ENCODE measurements around the gene BDP1. TPM values are rescaled to one million over a fixed set of nuclear protein-coding genes. Genes with fewer than 3 reads are reported as not detected.
"Not testable (repeated sequence)": the region's sequence is repeated elsewhere in the genome, so short reads cannot be mapped to it uniquely, and the experiment has no call there.

Gene BDP1
- total RNA-seq (ENCODE audit: unreplicated experiment): 20.9 TPM
- long read RNA-seq, partial matches to known transcripts: 5 of 5 reads
- long read RNA-seq, other reads (novel, unspliced or antisense): 0 of 5 reads

GRCh38 chr5:71455427-71456361, at the start of gene BDP1:
Gene BDP1 (plus strand): TSS chr5:71455651. CDS start chr5:71455878, 227 bp downstream.
- H3K27me3 Mint-ChIP-seq (ENCODE audit: unreplicated experiment): peaks cover 9% of the 10 kb centered on the region
- no peaks in the 10 kb centered on the region for H3K9me3 Mint-ChIP-seq (ENCODE audit: unreplicated experiment)
- H3K27ac Mint-ChIP-seq (ENCODE audit: unreplicated experiment): peak within 1 kb of the TSS; percentile 100
- H3K36me3 Mint-ChIP-seq (ENCODE audit: low read depth, unreplicated experiment): peaks cover 4% of the 10 kb centered on the region
- peak; percentile 96 for DNase-seq (ENCODE audit: low spot score)
- TF ChIP-seq, protein P1, sequence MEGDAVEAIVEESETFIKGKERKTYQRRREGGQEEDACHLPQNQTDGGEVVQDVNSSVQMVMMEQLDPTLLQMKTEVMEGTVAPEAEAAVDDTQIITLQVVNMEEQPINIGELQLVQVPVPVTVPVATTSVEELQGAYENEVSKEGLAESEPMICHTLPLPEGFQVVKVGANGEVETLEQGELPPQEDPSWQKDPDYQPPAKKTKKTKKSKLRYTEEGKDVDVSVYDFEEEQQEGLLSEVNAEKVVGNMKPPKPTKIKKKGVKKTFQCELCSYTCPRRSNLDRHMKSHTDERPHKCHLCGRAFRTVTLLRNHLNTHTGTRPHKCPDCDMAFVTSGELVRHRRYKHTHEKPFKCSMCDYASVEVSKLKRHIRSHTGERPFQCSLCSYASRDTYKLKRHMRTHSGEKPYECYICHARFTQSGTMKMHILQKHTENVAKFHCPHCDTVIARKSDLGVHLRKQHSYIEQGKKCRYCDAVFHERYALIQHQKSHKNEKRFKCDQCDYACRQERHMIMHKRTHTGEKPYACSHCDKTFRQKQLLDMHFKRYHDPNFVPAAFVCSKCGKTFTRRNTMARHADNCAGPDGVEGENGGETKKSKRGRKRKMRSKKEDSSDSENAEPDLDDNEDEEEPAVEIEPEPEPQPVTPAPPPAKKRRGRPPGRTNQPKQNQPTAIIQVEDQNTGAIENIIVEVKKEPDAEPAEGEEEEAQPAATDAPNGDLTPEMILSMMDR (IDR thresholded peaks at IDR 0.05; ENCODE audit: unreplicated experiment): peak; percentile 41
- H3K4me1 Mint-ChIP-seq (ENCODE audit: unreplicated experiment): peaks cover 17% of the 10 kb centered on the region
- H3K4me3 Mint-ChIP-seq (ENCODE audit: unreplicated experiment): peak within 1 kb of the TSS; percentile 98

DNA sequence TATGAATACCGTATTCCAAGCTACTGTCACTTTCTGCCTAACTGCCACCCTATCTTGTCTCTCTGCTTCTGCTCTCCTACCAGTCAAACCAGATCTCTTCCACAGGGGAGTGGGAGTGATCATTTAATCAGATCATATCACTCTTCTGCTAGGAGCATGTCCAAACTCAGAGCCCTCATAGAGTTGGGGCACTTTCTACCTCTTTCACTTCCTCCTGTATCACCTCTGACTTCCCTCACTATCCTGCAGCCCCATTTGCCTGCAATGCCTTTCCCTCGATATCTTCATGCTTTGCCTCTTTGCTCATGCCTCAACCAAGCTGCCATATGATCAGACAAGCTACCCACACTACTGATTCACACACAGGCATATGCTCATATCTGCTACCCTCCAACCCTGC, 45.4 kb upstream of the BDP1 start:
- not testable (repeated sequence) for H3K4me3 Mint-ChIP-seq (ENCODE audit: unreplicated experiment); H3K27ac Mint-ChIP-seq (ENCODE audit: unreplicated experiment); DNase-seq (ENCODE audit: low spot score); H3K36me3 Mint-ChIP-seq (ENCODE audit: low read depth, unreplicated experiment); H3K9me3 Mint-ChIP-seq (ENCODE audit: unreplicated experiment); H3K4me1 Mint-ChIP-seq (ENCODE audit: unreplicated experiment); H3K27me3 Mint-ChIP-seq (ENCODE audit: unreplicated experiment)

GRCh38 chr5:71415626-71416025, 39.8 kb upstream of the BDP1 start:
- H3K27me3 Mint-ChIP-seq (ENCODE audit: unreplicated experiment); H3K4me1 Mint-ChIP-seq (ENCODE audit: unreplicated experiment); H3K27ac Mint-ChIP-seq (ENCODE audit: unreplicated experiment); DNase-seq (ENCODE audit: low spot score); H3K36me3 Mint-ChIP-seq (ENCODE audit: low read depth, unreplicated experiment); H3K9me3 Mint-ChIP-seq (ENCODE audit: unreplicated experiment); H3K4me3 Mint-ChIP-seq (ENCODE audit: unreplicated experiment): not testable (repeated sequence)

GRCh38 chr5:71418026-71418425, 37.4 kb upstream of the BDP1 start:
- H3K36me3 Mint-ChIP-seq (ENCODE audit: low read depth, unreplicated experiment); H3K9me3 Mint-ChIP-seq (ENCODE audit: unreplicated experiment); H3K4me1 Mint-ChIP-seq (ENCODE audit: unreplicated experiment); H3K27me3 Mint-ChIP-seq (ENCODE audit: unreplicated experiment); DNase-seq (ENCODE audit: low spot score); H3K27ac Mint-ChIP-seq (ENCODE audit: unreplicated experiment); H3K4me3 Mint-ChIP-seq (ENCODE audit: unreplicated experiment): not testable (repeated sequence)

DNA sequence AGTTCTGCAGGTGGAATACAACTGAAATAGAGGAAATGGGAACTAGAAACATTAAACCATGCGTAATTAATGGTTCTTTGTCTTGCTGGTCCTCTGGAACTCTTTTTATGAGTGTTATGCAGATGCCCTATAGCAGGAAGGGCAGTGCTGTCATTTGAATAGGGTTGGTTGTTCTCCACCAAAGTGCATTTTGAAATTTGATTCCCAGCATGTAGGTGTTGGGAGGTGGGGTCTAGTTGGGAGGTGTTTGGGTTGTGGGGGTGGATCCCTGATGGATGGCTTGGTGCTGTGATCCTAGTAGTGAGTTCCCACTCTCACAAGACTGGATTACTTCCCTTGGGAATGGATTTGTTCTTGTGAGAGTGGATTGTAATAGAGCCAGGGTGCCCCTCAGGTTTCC, 34.2 kb upstream of the BDP1 start:
- DNase-seq (ENCODE audit: low spot score); H3K4me3 Mint-ChIP-seq (ENCODE audit: unreplicated experiment); H3K27ac Mint-ChIP-seq (ENCODE audit: unreplicated experiment); H3K4me1 Mint-ChIP-seq (ENCODE audit: unreplicated experiment); H3K36me3 Mint-ChIP-seq (ENCODE audit: low read depth, unreplicated experiment); H3K27me3 Mint-ChIP-seq (ENCODE audit: unreplicated experiment); H3K9me3 Mint-ChIP-seq (ENCODE audit: unreplicated experiment): not testable (repeated sequence)

DNA sequence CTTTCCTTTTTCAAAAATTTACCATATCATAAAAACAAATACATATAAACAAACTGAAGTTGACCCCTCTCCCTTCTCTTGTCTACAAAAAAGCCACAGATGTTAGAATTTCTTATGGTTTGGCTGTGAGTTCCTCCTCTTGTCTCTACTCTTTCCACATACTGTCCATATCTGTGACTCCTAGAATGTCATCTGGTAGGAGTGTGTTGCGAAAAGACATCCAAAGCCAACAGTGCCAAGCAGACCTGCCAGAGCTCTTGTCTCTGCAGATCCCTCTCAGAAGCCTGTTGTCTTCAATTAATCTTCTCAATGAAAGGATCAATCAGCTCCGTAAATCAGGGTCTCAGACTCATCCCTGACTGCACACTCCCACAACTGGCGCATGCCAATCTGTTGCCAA, 31.6 kb upstream of the BDP1 start:
- not testable (repeated sequence) for H3K4me3 Mint-ChIP-seq (ENCODE audit: unreplicated experiment); H3K9me3 Mint-ChIP-seq (ENCODE audit: unreplicated experiment); H3K27ac Mint-ChIP-seq (ENCODE audit: unreplicated experiment); DNase-seq (ENCODE audit: low spot score); H3K27me3 Mint-ChIP-seq (ENCODE audit: unreplicated experiment); H3K4me1 Mint-ChIP-seq (ENCODE audit: unreplicated experiment); H3K36me3 Mint-ChIP-seq (ENCODE audit: low read depth, unreplicated experiment)

DNA sequence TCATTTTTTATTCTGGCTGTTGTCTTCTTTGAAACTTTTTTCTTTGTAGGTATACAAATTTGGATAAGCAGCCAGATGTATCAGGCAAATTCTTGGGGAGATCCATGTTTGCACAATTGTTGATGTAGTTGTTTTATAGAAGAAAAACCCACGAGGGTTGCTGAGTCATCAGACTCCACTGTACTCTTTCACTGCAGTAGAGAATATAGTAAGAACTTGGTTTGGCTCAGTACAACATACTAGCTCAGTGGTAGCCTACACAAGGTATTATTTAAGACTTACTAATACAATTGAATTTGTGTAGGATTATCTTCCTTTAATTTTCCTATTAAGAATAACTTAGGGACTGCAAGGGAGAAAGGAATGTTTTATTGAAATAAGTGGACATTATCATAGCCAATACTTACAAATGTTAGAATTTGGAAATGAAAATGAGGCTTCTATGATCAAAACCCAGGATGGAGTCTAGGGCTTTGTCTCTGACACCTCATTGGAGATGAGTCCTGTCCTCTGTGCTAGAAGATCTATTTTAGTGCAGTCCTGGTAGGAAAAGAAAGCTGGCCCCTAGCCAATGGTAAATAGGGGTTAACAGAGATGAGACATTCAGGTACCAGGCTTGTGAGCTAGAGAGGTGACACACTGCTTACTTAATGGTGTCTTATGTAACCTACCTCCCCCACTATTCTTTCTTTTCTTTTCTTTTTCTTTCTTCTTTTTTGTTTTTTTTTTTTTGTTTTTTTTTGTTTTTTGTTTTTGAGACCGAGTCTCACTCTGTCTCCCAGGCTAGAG, 28.6 kb upstream of the BDP1 start:
- H3K9me3 Mint-ChIP-seq (ENCODE audit: unreplicated experiment); H3K27ac Mint-ChIP-seq (ENCODE audit: unreplicated experiment); H3K27me3 Mint-ChIP-seq (ENCODE audit: unreplicated experiment); DNase-seq (ENCODE audit: low spot score); H3K36me3 Mint-ChIP-seq (ENCODE audit: low read depth, unreplicated experiment); H3K4me1 Mint-ChIP-seq (ENCODE audit: unreplicated experiment); H3K4me3 Mint-ChIP-seq (ENCODE audit: unreplicated experiment): not testable (repeated sequence)

DNA sequence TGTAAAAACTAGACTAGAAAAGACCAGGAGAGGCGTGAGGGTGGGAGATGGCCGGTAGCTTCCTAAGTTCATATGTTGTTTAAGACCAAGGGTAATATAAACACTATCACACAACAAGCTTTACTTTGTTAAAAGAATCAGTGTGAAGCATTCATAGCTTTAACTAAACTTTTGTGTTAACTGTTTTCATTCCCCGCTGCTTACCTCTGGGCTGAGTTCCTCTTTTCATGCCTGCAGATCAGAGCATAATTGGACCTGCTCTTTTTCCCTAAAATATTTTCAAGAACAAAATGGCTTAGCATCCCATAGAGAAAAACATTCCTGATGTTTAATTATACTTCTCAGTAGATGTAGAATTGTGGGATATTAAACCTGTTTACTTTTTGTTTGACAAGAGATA, 23.0 kb upstream of the BDP1 start:
- not testable (repeated sequence) for H3K4me3 Mint-ChIP-seq (ENCODE audit: unreplicated experiment); H3K36me3 Mint-ChIP-seq (ENCODE audit: low read depth, unreplicated experiment); H3K27ac Mint-ChIP-seq (ENCODE audit: unreplicated experiment); DNase-seq (ENCODE audit: low spot score); H3K9me3 Mint-ChIP-seq (ENCODE audit: unreplicated experiment); H3K27me3 Mint-ChIP-seq (ENCODE audit: unreplicated experiment); H3K4me1 Mint-ChIP-seq (ENCODE audit: unreplicated experiment)

DNA sequence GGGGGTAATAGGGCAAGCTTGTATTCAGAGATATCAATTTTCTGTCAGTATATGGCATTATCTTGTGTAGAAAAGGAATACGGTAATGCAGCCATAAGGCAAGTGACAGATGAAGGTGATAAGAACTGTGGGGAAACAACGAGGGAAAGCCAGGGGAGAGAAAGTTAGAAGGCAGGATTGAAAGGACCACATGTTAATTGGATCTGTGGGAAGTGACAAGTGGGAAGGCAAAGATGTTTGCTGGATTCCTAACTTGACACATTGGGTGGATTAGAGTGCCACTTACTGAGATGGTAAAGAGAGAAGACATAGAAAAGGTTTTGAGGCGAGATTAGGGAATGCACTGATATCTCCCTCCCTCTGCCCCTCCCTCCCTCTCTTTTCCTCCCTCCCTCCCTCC, 20.6 kb upstream of the BDP1 start:
- H3K9me3 Mint-ChIP-seq (ENCODE audit: unreplicated experiment); DNase-seq (ENCODE audit: low spot score); H3K36me3 Mint-ChIP-seq (ENCODE audit: low read depth, unreplicated experiment); H3K4me3 Mint-ChIP-seq (ENCODE audit: unreplicated experiment); H3K4me1 Mint-ChIP-seq (ENCODE audit: unreplicated experiment); H3K27me3 Mint-ChIP-seq (ENCODE audit: unreplicated experiment); H3K27ac Mint-ChIP-seq (ENCODE audit: unreplicated experiment): not testable (repeated sequence)

GRCh38 chr5:71441564-71441963, 13.9 kb upstream of the BDP1 start:
- not testable (repeated sequence) for H3K27me3 Mint-ChIP-seq (ENCODE audit: unreplicated experiment)

GRCh38 chr5:71443891-71444290, 11.6 kb upstream of the BDP1 start:
- not testable (repeated sequence) for H3K36me3 Mint-ChIP-seq (ENCODE audit: low read depth, unreplicated experiment); H3K4me1 Mint-ChIP-seq (ENCODE audit: unreplicated experiment); DNase-seq (ENCODE audit: low spot score); H3K27me3 Mint-ChIP-seq (ENCODE audit: unreplicated experiment); H3K9me3 Mint-ChIP-seq (ENCODE audit: unreplicated experiment); H3K4me3 Mint-ChIP-seq (ENCODE audit: unreplicated experiment); H3K27ac Mint-ChIP-seq (ENCODE audit: unreplicated experiment)

More at GRCh38 chr5:71441564-71441963, 13.9 kb upstream of the BDP1 start:
- not testable (repeated sequence) for H3K4me3 Mint-ChIP-seq (ENCODE audit: unreplicated experiment); H3K9me3 Mint-ChIP-seq (ENCODE audit: unreplicated experiment); H3K36me3 Mint-ChIP-seq (ENCODE audit: low read depth, unreplicated experiment); H3K27ac Mint-ChIP-seq (ENCODE audit: unreplicated experiment); DNase-seq (ENCODE audit: low spot score); H3K4me1 Mint-ChIP-seq (ENCODE audit: unreplicated experiment)

Measured in endothelial cell (in vitro differentiated cells).